Hematopoietic multipotent progenitor cell treated with erythropoietin and hydrocortisone succinate and interleukin-3 and kit ligand, for 17 days (in vitro differentiated cells): ENCODE measurements around the gene LRP1-AS.

Experiments
- DNase-seq: peaks from one replicate; pipeline ENCODE4 v3.0.0-alpha.2; 2015; ENCODE audit warnings: low spot score

The LRP1-AS gene

DNA sequence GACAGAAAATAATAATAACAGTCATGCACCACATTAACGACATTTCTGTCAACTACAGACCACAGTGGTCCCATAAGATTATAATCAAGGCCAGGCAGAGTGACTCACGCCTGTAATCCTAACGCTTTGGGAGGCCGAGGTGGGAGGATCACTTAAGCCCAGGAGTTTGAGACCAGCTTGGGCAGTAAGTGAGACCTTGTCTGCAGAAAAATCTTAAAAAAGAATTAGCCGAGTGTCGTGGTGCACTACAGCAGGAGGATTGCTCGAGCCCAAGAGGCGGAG lies 49.9 kb downstream of the LRP1-AS start:
- no peak for DNase-seq

GRCh38 chr12:57096748-57097553 lies 50.5 kb downstream of the LRP1-AS start:
- DNase-seq, result no peak

DNA sequence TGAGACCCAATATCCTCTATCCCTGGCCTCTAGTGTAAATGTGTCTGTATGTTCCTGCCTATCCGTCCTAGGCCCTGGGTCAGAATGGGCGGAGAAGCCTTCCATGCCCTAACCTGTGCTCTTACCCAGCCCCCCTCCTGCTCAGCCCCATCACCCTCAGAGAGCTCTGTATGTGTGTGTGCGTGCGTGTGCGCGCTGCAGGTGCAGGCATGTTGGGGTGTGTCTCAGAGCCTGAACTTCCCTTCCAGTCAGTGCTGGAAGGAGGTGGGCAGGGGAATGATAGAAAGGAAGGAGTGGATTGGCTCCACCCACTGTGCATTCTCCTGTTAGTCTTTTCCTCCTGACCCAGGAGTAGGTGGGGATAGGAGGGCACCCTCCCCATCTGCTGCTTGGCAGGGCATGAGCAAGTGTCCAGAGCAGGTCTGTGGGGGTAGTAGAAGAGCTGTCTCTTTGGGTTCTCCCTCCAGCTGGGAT lies 51.3 kb downstream of the LRP1-AS start:
- no peak for DNase-seq

DNA sequence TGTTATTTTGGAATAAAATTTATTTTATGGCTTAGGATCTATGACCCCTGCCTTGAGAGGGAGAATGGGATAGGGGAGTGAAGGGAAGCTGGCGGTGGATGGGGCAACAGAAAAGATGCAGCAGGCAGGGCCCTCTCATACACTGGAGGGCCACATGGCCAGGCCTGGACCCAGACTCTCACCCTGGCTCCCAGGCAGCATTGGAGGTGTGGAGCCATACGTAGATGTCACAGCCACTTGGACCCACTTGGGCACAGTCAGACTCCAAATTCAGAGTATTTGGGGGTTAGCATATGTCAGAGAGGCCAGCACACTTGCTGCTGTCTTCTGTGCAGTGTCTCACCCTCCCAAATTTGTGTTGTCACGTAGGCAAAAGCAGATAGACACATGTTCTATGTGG lies 52.0 kb downstream of the LRP1-AS start:
- DNase-seq, result no peak
